ENCODE measurements around the gene MRPL33. TPM values are rescaled to one million over a fixed set of nuclear protein-coding genes. Genes with fewer than 3 reads are reported as not detected.

The MRPL33 gene
- total and polyA plus RNA-seq, 2 of the 13 experiments (the other 11 are each of a cell fraction or from before 2014, with no cell fraction given), result 69.7 to 218 TPM

DNA sequence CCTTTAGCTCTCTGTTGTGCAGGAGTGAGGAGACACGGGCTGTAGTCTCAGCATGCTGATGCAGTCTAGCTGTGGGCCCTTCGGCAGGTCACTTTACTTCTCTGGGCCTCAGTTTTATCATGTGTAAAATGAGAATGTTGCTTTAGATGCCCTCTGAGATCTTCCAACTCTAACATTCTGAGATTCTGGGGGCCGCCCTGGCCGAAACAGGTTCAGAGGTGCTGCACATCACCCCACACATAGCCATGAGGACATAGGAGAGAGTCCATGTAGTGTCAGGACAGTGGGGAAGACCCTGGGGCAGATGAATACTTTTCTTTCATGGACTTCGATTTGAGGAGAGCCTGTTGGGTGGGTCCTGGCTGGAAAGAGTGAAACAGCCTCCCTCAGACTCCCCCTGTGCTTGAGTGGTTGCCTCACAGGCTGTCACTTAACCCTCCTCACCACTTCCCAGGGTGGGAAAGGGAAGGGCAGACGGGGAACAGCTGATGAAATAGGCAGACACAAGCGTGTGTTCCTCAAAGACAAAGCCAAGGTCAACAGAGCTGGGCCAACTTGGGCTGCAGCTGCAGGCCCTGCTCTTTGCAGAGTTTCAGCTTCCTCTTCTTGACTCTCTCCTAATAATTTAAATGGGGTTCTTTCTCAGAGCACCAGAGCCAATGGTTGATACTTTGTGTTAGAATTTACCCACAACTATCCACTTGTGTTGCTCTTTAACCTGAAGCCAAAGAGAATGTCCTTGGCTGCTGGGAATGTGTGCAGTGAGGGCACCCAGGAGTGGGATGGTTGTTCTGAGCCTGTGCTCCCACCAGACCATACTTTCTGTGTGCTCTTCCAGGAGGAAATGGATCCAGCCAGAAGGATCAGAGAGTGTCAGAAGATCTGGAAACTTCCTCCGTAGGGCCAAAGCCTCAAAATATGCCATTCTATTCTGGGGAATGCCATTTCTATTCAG, 14.7 kb upstream of the MRPL33 start (continued):
- TF ChIP-seq, protein P1, sequence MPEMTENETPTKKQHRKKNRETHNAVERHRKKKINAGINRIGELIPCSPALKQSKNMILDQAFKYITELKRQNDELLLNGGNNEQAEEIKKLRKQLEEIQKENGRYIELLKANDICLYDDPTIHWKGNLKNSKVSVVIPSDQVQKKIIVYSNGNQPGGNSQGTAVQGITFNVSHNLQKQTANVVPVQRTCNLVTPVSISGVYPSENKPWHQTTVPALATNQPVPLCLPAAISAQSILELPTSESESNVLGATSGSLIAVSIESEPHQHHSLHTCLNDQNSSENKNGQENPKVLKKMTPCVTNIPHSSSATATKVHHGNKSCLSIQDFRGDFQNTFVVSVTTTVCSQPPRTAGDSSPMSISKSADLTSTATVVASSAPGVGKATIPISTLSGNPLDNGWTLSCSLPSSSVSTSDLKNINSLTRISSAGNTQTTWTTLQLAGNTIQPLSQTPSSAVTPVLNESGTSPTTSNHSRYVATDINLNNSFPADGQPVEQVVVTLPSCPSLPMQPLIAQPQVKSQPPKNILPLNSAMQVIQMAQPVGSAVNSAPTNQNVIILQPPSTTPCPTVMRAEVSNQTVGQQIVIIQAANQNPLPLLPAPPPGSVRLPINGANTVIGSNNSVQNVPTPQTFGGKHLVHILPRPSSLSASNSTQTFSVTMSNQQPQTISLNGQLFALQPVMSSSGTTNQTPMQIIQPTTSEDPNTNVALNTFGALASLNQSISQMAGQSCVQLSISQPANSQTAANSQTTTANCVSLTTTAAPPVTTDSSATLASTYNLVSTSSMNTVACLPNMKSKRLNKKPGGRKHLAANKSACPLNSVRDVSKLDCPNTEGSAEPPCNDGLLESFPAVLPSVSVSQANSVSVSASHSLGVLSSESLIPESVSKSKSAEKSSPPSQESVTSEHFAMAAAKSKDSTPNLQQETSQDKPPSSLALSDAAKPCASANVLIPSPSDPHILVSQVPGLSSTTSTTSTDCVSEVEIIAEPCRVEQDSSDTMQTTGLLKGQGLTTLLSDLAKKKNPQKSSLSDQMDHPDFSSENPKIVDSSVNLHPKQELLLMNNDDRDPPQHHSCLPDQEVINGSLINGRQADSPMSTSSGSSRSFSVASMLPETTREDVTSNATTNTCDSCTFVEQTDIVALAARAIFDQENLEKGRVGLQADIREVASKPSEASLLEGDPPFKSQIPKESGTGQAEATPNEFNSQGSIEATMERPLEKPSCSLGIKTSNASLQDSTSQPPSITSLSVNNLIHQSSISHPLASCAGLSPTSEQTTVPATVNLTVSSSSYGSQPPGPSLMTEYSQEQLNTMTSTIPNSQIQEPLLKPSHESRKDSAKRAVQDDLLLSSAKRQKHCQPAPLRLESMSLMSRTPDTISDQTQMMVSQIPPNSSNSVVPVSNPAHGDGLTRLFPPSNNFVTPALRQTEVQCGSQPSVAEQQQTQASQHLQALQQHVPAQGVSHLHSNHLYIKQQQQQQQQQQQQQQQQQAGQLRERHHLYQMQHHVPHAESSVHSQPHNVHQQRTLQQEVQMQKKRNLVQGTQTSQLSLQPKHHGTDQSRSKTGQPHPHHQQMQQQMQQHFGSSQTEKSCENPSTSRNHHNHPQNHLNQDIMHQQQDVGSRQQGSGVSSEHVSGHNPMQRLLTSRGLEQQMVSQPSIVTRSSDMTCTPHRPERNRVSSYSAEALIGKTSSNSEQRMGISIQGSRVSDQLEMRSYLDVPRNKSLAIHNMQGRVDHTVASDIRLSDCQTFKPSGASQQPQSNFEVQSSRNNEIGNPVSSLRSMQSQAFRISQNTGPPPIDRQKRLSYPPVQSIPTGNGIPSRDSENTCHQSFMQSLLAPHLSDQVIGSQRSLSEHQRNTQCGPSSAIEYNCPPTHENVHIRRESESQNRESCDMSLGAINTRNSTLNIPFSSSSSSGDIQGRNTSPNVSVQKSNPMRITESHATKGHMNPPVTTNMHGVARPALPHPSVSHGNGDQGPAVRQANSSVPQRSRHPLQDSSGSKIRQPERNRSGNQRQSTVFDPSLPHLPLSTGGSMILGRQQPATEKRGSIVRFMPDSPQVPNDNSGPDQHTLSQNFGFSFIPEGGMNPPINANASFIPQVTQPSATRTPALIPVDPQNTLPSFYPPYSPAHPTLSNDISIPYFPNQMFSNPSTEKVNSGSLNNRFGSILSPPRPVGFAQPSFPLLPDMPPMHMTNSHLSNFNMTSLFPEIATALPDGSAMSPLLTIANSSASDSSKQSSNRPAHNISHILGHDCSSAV (CRISPR knock-in tag; IDR thresholded peaks at IDR 0.05; ENCODE audit: borderline replicate concordance), result no peak
- TF ChIP-seq SAFB2 (CRISPR knock-in tag; IDR thresholded peaks at IDR 0.05; ENCODE audit: borderline replicate concordance, low read depth) (0 out of 2 replicates have a peak, but pooled peaks have one; percentile 15), ZBTB21 (CRISPR knock-in tag; IDR thresholded peaks at IDR 0.05) (no peak), ERF (CRISPR knock-in tag; IDR thresholded peaks at IDR 0.05) (no peak), DNMT3B (CRISPR knock-in tag; conservative IDR thresholded peaks at IDR 0.05) (no peak), ZNF230 (CRISPR knock-in tag; IDR thresholded peaks at IDR 0.05) (no peak), SATB2 (CRISPR knock-in tag; IDR thresholded peaks at IDR 0.05) (no peak), ZNF672 (CRISPR knock-in tag; IDR thresholded peaks at IDR 0.05) (no peak), ZNF510 (CRISPR knock-in tag; IDR thresholded peaks at IDR 0.05; ENCODE audit: low read depth) (no peak), CCDC6 (CRISPR knock-in tag; IDR thresholded peaks at IDR 0.05) (no peak), ZNF44 (CRISPR knock-in tag; IDR thresholded peaks at IDR 0.05) (no peak), MIER3 (CRISPR knock-in tag; IDR thresholded peaks at IDR 0.05; ENCODE audit: borderline replicate concordance) (no peak), ZNF709 (CRISPR knock-in tag; IDR thresholded peaks at IDR 0.05) (no peak; the same call in 1 of the 2 replicates), HDAC6 (IDR thresholded peaks at IDR 0.05; ENCODE audit: low read depth, low read length) (no peak)
- TF ChIP-seq, protein P2, sequence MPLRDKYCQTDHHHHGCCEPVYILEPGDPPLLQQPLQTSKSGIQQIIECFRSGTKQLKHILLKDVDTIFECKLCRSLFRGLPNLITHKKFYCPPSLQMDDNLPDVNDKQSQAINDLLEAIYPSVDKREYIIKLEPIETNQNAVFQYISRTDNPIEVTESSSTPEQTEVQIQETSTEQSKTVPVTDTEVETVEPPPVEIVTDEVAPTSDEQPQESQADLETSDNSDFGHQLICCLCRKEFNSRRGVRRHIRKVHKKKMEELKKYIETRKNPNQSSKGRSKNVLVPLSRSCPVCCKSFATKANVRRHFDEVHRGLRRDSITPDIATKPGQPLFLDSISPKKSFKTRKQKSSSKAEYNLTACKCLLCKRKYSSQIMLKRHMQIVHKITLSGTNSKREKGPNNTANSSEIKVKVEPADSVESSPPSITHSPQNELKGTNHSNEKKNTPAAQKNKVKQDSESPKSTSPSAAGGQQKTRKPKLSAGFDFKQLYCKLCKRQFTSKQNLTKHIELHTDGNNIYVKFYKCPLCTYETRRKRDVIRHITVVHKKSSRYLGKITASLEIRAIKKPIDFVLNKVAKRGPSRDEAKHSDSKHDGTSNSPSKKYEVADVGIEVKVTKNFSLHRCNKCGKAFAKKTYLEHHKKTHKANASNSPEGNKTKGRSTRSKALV (CRISPR knock-in tag; IDR thresholded peaks at IDR 0.05), result no peak
- TF ChIP-seq, protein P3, sequence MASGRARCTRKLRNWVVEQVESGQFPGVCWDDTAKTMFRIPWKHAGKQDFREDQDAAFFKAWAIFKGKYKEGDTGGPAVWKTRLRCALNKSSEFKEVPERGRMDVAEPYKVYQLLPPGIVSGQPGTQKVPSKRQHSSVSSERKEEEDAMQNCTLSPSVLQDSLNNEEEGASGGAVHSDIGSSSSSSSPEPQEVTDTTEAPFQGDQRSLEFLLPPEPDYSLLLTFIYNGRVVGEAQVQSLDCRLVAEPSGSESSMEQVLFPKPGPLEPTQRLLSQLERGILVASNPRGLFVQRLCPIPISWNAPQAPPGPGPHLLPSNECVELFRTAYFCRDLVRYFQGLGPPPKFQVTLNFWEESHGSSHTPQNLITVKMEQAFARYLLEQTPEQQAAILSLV (CRISPR knock-in tag; IDR thresholded peaks at IDR 0.05; ENCODE audit: borderline replicate concordance), result no peak; the same call in 1 of the 2 replicates
- TF ChIP-seq, protein P4, sequence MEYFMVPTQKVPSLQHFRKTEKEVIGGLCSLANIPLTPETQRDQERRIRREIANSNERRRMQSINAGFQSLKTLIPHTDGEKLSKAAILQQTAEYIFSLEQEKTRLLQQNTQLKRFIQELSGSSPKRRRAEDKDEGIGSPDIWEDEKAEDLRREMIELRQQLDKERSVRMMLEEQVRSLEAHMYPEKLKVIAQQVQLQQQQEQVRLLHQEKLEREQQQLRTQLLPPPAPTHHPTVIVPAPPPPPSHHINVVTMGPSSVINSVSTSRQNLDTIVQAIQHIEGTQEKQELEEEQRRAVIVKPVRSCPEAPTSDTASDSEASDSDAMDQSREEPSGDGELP (IDR thresholded peaks at IDR 0.05; ENCODE audit: borderline replicate concordance, low read depth), result peak; percentile 82
